ENCODE measurements around the gene STMP1. TPM values are rescaled to one million over a fixed set of nuclear protein-coding genes. Genes with fewer than 3 reads are reported as not detected.

The STMP1 gene
- total RNA-seq, 2 donors from 2014 or later = 33.1 to 38.2 TPM

GRCh38 chr7:135721198-135721820, 59.0 kb downstream of the STMP1 start:
- no peaks in the 10 kb centered on the region for H3K27me3 Mint-ChIP-seq (ENCODE audit: insufficient read depth)
- no peak overlapping the region for H3K4me3 ChIP-seq (ENCODE audit: low read length)
- no peaks in the 10 kb centered on the region for H3K36me3 ChIP-seq (ENCODE audit: control insufficient read depth, insufficient read depth, low read length)
- no peaks in the 10 kb centered on the region for H3K36me3 Mint-ChIP-seq (ENCODE audit: low read depth)
- H3K9me3 Mint-ChIP-seq = no peaks in the 10 kb centered on the region
- no peaks in the 10 kb centered on the region for H3K9me3 ChIP-seq (ENCODE audit: control insufficient read depth, low read length)
- no peaks in the 10 kb centered on the region for H3K27me3 ChIP-seq (ENCODE audit: control insufficient read depth, insufficient read depth, low read length, poor library complexity, severe bottlenecking)
- peaks cover 15% of the 10 kb centered on the region for H3K4me1 Mint-ChIP-seq
- H3K4me3 Mint-ChIP-seq = no peak overlapping the region
- H3K27ac Mint-ChIP-seq = no peak overlapping the region
- WGBS, 2 experiments (ENCODE audit: insufficient coverage in 1 of 2, insufficient read length in 1 of 2) = 94 to 95% methylated on average over 18 to 21 of the region's 21 CpGs
- DNase-seq = no peak
- H3K9ac ChIP-seq (ENCODE audit: extremely low read depth, low read length, poor library complexity, severe bottlenecking) = no peak overlapping the region
- H3K27ac ChIP-seq (ENCODE audit: low read depth, low read length) = no peak overlapping the region
- TF ChIP-seq, protein P1, sequence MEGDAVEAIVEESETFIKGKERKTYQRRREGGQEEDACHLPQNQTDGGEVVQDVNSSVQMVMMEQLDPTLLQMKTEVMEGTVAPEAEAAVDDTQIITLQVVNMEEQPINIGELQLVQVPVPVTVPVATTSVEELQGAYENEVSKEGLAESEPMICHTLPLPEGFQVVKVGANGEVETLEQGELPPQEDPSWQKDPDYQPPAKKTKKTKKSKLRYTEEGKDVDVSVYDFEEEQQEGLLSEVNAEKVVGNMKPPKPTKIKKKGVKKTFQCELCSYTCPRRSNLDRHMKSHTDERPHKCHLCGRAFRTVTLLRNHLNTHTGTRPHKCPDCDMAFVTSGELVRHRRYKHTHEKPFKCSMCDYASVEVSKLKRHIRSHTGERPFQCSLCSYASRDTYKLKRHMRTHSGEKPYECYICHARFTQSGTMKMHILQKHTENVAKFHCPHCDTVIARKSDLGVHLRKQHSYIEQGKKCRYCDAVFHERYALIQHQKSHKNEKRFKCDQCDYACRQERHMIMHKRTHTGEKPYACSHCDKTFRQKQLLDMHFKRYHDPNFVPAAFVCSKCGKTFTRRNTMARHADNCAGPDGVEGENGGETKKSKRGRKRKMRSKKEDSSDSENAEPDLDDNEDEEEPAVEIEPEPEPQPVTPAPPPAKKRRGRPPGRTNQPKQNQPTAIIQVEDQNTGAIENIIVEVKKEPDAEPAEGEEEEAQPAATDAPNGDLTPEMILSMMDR (conservative IDR thresholded peaks at IDR 0.05) = no peak
- H3K4me1 ChIP-seq (ENCODE audit: control insufficient read depth, insufficient read depth, low read length) = no peaks in the 10 kb centered on the region

DNA sequence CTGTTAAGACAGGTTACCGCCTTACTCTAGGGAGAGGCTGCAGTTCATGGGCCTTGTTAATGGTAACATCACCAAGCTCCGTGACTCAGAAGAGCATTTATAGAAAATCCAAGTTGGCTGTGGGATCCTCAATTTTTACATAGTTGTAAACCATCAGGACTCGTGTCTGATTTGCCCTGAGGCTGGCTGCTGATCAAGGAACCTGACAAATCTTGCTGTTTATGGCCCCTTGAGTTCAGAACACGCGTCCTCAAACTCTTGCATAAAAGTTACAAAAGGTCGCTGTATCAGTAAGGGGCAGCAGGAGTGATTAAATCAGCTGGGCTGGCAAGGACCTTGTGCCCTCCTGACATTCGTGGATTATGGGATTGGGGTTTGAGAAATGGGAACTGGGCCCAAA, 61.1 kb downstream of the STMP1 start:
- Histone ChIP-seq H3K27me3 (ENCODE audit: control insufficient read depth, insufficient read depth, low read length, poor library complexity, severe bottlenecking) (no peaks in the 10 kb centered on the region), H3K4me1 (ENCODE audit: control insufficient read depth, insufficient read depth, low read length) (no peaks in the 10 kb centered on the region), H3K9ac (ENCODE audit: extremely low read depth, low read length, poor library complexity, severe bottlenecking) (no peak overlapping the region), H3K36me3 (ENCODE audit: control insufficient read depth, insufficient read depth, low read length) (no peaks in the 10 kb centered on the region), H3K27ac (ENCODE audit: low read depth, low read length) (no peak overlapping the region), H3K4me3 (ENCODE audit: low read length) (no peak overlapping the region), H3K9me3 (ENCODE audit: control insufficient read depth, low read length) (no peaks in the 10 kb centered on the region)
- no peak for DNase-seq
- H3K9me3 Mint-ChIP-seq = no peaks in the 10 kb centered on the region
- H3K27ac Mint-ChIP-seq = no peak overlapping the region
- no peak overlapping the region for H3K4me3 Mint-ChIP-seq
- TF ChIP-seq, protein P1 (conservative IDR thresholded peaks at IDR 0.05) = no peak
- 94 to 95% methylated on average over 6 to 7 of the region's 7 CpGs for WGBS, 2 experiments (ENCODE audit: insufficient coverage in 1 of 2, insufficient read length in 1 of 2)
- H3K36me3 Mint-ChIP-seq (ENCODE audit: low read depth) = no peaks in the 10 kb centered on the region
- H3K4me1 Mint-ChIP-seq = peaks cover 21% of the 10 kb centered on the region
- H3K27me3 Mint-ChIP-seq (ENCODE audit: insufficient read depth) = no peaks in the 10 kb centered on the region

Other genes with a start within 250 kb of the STMP1 start
- gene CNOT4, start 152.4 kb upstream of the STMP1 start, total RNA-seq = 10 to 100 TPM; 22.7 to 23.8 TPM
- gene NUP205, start 104.6 kb upstream of the STMP1 start, total RNA-seq = 100 to 1,000 TPM; 118 to 129 TPM
- 1 to 10 TPM; 1.8 to 3.2 TPM for gene SLC13A4, start 65.7 kb downstream of the STMP1 start, total RNA-seq
- not detected for gene FAM180A, start 86.3 kb downstream of the STMP1 start, total RNA-seq